Activated T-helper 9 cell treated with anti-CD3 and anti-CD28 coated beads, Interleukin-2, amount 50 U/mL, for 16 hours (primary cell): ENCODE data around the gene HOXB13.

Experiments
- DNase-seq: peaks from one replicate; pipeline ENCODE4 v3.0.0-alpha.2; 2020; ENCODE audit warnings: low read depth

Gene HOXB13

DNA sequence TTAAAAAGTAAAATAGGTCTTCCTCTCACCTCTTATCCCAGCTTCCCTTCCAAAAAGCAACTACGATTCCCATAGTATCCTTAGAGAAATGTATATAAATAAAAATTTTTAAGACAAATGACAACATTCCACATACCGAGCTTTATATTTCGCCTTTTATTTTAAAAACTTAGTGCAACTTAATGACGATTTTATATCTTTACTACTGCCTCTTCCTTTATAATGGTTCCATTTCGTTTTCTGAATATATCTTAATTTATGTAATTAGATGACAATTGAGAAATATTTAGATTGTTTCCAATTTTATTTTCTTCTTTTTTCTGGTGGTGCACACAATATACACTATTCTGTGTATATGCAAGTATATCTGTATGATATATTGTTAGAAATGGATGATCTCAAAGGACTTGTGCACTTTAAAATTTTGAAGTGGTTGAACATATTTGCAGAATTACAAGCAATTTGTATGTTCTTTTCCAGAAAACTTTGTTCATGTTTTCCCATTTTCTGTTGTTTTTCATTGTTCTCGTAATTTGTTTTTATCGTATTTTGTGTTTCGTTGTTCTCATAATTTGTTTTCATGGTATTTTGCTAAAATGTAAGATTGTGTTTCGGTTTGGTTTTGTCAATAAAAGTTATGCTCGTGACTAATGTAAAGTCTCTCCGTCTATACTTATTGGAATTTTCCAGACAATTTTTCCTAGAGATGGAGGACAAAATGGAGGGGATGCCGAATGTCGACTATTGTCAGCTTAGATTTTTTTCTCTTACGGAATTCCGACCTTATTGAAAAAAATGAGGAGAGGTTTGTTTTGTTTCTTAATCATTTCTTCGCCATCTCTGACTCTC lies 20.4 kb upstream of the HOXB13 start:
- no peak for DNase-seq

DNA sequence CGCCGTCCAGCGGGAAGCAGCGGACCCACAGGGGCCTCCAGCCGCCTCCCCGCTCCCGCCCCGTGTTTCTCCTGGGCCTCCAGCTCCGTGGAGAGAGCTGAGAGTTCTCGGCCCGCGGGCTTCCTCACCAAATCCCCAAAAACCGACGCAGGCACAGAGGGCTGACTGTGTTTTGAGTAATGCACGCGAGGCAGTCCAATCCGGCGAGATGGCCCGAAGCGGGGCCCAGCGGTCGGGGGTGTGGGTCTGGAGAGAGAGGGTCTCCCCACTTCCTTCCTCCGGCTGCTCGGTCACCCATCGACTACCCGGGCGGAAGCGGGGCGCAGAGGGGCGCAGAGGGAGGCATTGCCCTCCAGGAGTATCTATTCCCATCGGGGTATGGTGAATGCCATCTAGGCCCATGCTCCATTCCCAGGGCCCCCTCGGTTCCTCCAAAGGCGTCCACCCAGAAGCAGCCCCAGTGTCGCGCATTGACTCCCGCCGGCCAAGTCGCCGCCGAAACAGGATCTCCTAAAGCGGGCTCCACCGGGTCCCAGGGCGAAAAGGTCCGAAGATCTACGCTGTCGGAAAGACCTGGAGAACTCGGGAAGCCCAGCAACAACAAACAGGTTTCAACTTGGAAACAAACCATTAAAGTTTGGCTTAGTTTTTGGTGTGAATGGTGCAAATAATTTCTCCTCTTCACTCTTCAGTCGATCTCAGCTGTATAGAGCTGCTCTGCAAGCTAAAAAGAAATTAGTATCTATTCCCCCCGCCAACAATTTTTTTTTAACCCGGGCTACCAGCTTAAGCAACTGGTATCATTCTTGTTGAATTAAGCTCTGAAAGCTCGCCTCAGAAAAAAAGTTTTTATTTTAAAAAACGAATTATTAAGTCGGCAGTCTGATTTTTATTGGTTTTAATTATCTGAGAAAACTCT lies 19.2 kb upstream of the HOXB13 start:
- DNase-seq, result no peak

DNA sequence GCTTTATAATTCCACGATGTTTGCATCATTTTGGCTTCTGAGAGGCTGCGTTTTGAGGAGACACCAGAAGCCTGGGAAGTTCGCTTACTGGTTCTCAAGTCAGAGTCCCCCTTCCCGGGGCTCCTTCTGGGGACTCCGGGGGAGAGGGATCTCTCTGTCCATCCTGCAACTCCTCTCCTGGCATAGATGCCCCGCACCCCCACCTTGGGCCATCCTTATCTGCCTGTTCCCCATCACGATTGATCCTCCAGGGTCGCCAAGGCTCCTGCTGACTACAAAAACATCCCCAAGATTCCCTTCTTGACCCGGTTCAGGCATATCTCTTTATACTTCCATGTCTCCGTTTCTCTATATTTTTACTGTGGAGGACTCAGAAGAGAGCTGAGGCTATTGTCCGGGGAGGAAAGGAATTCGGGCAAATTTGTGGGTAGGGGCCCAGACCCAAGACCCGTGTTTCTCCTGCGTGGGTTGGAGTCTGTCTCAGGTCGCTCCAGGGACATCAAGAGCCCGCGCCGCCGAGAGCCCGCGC lies 18.4 kb upstream of the HOXB13 start:
- DNase-seq, result no peak

DNA sequence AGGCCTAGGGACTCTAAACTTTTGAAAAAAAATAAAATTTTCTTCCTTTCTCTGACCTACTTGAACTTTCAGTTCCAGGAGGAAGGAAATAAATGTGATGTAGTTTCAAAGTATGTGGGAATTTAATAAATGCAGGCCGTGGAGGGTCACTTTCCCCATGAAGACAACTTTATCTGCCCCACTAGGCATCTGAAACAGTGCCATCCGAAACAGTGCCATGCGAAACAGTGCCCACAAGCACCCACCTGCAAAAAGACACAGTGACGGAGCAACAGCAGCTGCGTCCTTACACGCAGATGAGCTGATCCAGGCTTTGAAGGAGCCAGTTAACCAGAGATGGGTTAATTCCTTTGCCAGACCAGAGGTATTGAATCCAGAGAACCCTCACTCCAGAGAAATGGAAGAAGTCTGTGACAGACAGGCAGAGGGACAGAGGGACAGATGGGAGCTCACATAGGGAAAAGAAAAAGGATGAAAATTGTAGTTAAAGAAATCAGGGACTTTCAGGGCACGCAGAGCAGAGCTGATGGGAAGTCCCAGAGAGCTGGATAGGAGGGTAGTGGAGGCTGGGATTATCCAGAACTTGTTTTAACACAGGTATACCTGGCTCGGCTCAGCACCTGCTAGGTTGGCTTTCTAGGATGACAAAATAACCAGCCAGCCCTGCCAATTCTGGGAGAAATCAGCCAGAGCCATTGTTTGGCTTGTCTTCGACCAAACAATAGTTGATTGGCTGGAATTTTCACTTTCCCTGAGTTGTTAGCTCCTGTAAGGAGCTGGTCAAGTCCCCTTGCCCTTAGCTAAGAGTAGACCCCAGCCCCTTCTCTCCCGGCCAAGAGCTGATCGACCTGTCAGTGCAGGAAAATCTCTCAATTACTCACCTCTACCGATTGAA lies 17.1 kb upstream of the HOXB13 start:
- no peak for DNase-seq

DNA sequence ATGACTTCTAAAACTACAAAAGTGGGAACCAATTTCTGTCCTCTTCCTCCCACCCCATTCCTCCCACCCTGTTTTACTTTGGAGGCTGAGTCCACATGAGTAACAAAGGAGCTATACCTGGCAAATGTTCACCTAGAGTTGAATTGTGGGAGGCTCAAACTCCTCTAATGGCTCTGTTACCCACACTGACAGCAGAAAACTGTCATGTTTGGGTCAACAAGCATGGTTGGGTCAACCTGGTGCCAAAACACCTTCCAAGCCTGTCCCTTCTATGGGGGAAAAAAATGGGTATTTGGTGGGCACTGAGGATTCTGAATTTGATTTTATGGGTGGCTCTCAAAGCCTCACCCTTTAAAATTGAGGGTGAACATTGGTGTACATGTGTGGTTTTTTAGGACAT lies 12.0 kb upstream of the HOXB13 start:
- no peak for DNase-seq

DNA sequence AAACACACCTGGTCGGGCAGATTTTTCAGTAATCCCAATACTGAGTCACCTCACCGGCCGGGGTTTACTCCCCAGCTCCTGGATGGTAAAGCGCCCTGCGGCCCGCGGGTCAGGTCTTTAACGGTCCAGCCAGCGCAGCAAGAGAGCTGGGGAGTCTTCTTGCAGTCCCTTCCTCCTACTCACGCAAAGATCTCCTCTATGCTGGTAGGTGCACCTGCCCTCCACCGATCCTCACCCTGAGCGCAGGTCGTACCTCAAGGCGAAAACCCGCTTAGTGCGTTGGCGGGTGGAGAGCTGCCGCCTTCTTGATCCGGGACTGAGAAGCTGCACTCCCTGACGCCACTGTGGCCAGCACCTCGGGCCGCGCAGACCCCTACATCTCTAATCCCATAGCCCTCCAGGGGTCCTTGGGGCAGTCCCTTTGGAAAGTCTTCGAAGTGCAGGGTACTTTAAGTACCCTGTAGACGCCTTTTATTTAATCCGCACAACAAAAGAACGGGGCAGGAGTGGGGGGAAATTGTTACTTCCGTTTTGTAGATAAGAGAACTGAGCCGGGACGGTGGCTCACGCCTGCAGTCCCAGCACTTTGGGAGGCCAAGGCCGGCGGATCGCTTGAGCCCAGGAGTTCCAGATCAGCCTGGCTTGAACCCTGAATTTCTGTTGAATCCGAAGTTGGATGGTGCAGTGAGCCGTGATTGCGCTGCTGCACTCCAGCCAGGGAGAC lies 10.4 kb upstream of the HOXB13 start:
- DNase-seq, result no peak

DNA sequence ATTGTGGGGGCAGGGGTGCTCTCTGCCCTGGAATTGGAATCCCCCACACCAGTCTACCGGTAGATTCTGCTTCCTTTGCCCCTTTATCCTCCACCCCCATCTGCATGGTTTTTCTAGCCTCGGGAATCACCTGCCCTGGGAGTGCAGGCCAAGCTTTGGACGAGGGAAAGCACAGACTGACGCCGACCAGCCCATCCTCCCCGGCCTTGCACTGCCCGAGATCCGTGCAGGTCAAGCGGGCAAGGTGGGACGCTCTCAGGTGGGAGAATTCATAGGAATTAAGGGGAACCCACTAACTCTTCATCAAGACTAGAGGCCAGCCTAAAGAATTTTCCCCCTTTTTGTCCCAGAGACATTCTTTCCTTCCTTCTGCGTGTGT lies 9.9 kb upstream of the HOXB13 start:
- DNase-seq, result no peak

DNA sequence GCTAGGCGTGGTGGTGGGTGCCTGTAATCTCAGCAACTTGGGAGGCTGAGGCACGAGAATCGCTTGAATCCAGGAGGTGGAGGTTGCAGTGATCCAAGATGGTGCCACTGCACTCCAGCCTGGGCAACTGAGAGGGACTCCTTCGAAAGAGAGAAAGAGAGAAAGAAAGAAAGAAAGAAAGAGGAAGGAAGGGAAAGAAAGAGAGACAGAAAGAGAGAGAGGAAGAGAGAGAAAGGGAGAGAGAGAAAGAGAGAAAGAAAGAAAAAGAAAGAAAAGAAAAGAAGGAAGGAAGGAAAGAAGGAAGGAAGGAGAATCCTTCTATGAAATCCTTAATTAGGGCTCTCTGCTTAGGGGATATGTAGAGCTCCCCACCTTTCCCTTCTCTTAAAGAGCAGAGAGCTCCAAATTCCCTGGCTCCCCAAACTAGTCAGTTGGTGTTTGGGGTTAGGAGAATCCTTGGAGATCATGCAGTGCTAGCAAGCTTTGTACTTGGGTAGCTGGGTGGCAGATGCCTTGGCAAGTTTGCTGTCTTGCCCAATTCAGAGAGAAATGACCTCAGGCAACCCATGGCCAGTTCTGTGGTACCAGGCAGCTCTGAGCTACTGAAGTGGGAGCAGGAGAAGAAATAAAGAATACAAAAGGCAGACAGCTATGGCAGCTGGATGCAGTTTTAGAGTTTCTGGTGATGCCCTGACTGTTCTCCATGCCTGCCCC lies 8.9 kb upstream of the HOXB13 start:
- DNase-seq, result no peak

DNA sequence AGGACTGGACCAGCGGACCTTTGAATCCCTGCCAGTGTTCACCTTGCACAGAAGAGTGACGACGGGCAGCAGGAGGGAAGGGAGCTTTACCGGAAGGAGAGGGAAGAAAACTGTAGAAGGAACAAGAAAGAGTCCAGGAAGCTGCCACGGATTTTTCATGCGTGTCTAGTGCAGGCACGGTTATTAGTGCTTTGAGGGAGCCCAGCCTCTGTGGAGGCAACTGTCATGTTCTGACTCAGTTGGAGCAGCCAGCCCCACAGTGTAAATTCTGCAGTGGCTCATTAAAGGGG lies 6.5 kb upstream of the HOXB13 start:
- no peak for DNase-seq

DNA sequence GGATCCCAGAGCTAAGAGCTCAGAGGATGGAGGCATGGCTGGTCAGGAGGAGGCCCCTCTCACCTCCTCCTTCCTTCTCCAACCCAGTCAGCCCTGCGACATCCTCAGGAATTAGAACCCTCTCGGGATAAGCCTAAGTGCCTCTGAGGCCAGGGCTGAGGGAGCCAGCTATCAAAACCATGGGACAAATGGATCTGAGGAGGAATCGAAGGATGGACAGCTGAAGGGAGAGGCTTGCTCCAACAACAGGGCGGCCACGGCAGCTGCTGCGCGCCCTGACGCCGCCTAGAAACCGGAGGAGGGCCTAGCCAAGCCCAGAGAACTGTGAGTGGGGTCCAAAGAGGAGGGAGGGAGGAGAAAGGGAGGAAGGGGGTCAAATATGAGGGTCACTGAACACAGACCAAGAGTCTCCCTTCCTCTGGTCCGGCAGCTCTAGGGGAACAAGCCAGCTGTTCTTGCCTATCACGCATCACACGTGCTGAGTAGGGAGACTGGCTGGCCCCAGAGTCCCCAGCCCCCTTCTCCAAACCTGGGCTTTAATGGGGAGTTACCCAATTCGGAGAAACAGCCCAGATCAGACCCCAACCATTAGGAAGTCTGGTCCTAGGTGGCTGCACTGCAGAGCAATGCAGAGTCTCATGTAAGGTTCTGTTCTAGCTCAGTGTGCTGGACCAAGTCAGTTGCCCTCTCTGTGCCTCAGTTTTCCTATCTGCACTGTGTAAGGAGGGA lies 5.9 kb upstream of the HOXB13 start:
- DNase-seq, result no peak

DNA sequence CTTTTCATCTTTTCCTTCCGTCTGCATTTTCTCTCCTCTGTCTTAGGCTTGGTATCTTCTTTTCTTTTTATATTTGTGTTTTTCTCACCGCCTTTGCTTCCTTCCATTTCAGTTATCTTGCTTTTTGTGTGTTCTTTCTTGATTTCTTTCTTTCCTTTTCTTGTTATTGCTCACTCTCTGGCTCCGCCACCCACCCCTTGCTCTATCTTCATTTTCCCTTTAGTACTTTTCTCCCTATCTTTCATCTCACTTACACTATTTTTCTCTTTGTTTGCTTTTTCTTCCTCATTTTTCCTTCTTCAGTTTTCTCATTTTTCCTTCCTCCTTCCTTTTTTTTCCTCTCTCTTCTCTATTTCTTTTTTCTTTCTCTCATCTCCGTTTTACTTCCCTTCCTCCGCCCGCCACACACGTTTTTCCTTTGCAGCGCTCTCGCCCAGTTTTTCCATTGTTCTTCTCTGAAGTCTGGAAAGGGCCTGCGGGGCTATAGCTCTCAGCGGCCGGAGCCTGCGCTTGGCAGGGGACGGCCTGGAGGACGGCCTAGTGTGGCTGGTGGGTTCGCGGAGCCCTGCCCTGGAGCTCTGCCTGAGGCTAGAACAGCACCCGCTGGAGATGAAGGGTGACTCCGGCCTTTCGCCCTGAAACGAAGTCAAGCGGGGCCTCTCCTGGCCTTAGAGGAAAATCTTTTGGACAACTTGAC lies 5.2 kb upstream of the HOXB13 start:
- DNase-seq, result no peak

DNA sequence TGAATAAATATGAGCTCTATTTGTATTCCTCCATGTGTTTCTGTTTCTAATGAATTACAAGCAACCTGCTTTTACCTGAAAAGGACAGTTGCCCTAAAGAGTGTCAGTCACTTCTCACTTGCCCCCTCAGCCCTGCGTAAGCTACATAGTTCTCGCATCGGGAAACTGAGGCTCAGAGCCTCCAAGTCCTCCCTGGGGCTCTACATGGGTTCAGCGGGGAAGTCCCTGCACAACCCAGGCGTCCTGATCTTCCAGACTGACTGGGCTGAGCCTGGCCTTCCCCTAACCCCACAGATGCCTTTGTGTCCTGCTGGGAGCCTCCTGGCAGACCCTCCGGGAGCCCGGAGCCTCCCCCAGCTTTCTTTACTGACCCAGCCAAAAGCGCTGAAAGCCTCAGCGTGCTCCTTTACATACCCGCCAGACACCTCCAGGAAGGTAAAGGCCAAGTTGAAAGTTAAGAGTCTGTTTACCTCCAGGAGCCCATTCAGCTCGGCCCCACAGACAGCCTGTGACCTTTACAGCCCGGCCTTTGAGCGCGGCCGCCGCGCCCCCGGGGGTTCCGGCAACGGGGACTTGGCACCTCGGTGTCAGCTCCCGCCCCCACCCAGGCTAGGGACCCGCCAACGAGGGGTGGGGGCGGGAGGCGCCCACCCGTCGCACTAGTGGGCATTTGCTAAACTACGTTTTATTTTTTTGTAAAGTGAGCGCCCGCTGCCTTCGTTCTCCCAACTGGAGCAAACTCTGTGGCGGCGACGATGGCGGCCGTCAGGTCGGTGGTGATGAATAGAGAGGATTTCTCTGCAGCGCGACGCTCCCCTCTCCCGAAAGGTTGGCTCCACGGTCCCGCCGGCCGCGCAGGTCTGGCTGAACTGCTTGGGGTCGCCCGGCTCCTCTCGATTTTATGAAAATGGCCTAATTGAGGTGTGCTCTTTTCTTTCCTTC lies 4.4 kb upstream of the HOXB13 start:
- DNase-seq, result no peak

DNA sequence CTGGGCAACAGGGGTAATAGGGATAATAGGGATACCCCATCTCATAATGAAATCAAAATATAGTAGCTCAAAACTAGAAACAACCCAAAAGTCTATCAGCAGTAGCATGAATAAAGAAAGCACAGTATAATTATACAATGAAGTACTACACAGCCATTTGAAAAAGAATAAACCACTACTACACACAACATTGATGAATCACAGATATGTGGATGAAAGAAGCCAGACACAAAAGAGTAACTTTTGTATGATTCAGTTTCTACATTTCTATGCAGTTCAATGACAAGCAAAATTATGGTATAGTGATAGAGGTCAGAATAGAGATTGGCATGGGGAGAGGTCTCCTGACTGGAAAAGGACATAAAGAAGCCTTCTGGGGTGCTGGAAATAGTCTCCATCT lies 2.8 kb upstream of the HOXB13 start:
- DNase-seq, result no peak

DNA sequence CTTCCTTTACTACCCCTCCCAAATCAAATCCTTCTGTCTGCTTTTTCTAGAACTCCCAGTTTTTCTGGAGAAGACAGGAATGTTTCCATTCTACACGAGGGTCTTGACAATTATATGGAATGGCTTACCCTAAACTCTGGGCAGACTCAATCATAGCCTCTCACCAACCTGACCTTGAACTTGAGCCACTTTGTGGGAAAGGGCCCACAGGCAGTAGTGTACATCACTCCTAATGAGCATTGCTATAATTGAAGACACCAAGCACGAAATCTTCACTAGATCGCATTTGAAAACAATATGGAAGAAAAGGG lies 1.6 kb upstream of the HOXB13 start:
- DNase-seq, result no peak

DNA sequence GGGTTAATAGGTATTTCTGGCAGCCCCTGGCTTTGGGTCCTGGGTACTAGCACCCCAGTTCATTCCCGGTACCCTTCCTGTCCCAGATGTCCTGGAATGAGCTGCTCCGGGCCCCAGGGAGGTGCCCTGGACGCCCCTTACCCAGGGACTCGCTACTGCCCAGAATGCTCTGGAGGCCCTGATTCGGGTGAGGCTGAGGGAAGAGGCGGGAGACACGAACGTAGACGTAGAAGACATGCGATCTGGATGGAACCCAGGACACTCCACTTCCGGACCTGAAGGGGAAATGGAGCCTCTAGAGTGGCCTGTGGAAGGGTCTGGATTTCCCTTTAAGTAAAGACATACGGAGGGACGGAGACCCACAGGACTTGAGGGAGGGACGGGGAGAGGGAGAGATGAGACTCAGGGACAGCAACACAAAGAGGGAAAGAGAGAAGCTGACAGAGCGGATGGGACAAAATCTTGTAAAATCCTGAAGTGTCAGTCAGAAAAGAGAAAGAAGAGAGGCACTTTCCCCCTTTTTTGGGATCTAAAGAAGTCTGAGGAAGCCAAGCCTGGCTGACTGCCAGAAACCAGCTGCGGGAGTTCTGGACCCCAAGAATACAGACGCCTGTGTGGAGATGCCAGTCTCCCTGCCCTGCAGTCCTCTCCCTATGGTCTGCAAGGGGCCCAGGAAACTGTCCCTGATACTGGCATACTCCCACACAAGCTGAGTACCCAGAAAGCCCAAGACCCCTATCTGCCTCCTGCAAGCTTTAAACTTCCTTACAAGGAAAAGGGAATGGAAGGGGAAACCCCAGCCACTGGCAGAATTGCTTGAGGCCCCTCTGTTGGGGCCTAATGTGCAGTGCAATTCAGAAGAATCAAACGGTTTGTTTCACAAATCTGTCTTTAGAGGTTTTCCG lies 1.0 kb upstream of the HOXB13 start:
- DNase-seq, result no peak

DNA sequence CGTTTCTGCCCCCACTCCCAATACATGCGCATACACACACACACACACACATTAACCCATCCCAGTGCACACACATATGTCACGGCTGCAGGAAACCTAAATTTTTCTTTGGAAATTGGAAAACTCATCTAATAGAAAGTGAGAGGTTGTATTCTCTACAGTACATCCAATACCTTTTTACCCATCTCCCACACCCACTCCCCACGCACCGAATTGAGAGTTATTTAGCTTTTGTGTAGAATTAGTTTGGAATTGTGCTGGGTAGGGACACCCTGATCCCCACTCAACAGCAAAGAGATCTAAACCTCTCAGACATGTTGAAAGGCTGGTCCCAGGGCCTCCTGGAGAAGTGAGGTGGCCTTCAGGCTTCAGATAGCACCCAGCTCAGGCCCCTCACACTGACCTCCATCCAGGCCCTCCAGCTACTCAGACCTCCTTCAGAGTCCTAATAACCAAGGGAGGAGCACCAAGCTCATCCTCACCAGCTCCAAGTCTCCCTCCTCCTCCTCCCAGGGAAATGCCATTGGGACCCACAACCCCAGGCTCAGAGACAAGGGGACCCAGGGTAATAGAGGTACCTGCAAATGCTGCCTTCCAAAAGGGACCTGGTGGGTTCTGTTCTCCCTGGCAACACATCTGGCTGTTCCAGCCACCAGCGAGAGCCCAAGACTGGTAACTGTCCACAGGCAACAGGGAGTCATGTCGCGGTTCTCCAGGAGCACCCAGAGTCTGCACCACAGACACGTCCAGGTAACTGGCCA lies 955 bp downstream of the HOXB13 start:
- no peak for DNase-seq

DNA sequence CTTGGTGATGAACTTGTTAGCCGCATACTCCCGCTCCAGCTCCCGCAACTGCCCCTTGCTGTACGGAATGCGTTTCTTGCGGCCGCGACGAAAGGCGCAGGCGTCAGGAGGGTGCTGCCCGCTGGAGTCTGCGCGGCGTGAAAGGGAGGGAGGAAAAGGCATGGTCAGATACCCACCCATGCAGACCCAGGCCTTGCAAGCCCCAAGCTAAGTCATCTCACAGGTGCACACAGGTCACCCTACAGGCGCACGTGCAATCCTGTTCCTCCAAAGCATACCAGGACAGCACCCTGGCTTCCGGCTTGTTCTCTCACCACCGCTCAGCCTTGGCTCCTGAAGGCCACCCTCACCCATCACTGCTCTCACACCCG lies 1.6 kb downstream of the HOXB13 start:
- DNase-seq, result no peak
